A549 (cell line): Measurements from ENCODE around the gene BORA.

Source experiments
- EP300 ChIP-seq, 2 experiments: fragments of >200 bp; sonication (Bioruptor Twin); formaldehyde crosslinking; IDR thresholded peaks; 2 replicates in 1 of 2; 3 replicates in 1 of 2; pipeline ENCODE4 v1.6.1; 2016 to 2017
- HMGXB4 ChIP-seq: fragments of 250-450 bp; sonication (Bioruptor Pico); IDR thresholded peaks from 2 replicates; pipeline ENCODE4 v1.5.0; 2021; ENCODE audit warnings: mild to moderate bottlenecking, moderate library complexity, borderline replicate concordance
- KDM1A ChIP-seq: fragments of 200-600 bp; sonication (generic); IDR thresholded peaks from 2 replicates; pipeline ENCODE4 v1.6.1; 2016; ENCODE audit warnings: low read depth, mild to moderate bottlenecking
- KDM5A ChIP-seq: fragments of 200-600 bp; sonication (generic); IDR thresholded peaks from 2 replicates; pipeline ENCODE4 v1.6.1; 2016; ENCODE audit warnings: antibody characterized with exemption, mild to moderate bottlenecking
- MAFK ChIP-seq: fragments of 450-650 bp; IDR thresholded peaks from 2 replicates; pipeline ENCODE4 v1.6.1; 2014; ENCODE audit not compliant: partially characterized antibody
- ZSCAN20 ChIP-seq: fragments of 250-450 bp; sonication (Bioruptor Pico); IDR thresholded peaks from 2 replicates; pipeline ENCODE4 v1.8.0; 2022; ENCODE audit warnings: mild to moderate bottlenecking, moderate library complexity
- TF ChIP-seq, protein P1 (sequence below): fragments of >200 bp; sonication (Bioruptor Twin); formaldehyde crosslinking; IDR thresholded peaks from 3 replicates; pipeline ENCODE4 v1.5.1; 2016

- TF ChIP-seq, protein P1, sequence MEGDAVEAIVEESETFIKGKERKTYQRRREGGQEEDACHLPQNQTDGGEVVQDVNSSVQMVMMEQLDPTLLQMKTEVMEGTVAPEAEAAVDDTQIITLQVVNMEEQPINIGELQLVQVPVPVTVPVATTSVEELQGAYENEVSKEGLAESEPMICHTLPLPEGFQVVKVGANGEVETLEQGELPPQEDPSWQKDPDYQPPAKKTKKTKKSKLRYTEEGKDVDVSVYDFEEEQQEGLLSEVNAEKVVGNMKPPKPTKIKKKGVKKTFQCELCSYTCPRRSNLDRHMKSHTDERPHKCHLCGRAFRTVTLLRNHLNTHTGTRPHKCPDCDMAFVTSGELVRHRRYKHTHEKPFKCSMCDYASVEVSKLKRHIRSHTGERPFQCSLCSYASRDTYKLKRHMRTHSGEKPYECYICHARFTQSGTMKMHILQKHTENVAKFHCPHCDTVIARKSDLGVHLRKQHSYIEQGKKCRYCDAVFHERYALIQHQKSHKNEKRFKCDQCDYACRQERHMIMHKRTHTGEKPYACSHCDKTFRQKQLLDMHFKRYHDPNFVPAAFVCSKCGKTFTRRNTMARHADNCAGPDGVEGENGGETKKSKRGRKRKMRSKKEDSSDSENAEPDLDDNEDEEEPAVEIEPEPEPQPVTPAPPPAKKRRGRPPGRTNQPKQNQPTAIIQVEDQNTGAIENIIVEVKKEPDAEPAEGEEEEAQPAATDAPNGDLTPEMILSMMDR: no peak
- TF ChIP-seq HMGXB4 (CRISPR knock-in tag) (no peak), KDM1A (no peak), ZSCAN20 (CRISPR knock-in tag) (no peak), EP300 (IDR thresholded peaks at IDR 0.05) (no peak), KDM5A (no peak), MAFK (no peak)
These were observed 23.5 kb downstream of the BORA start for GRCh38 chr13:72751220-72751619.
